ENCODE data around the gene SORCS3. TPM values are rescaled to one million over a fixed set of nuclear protein-coding genes. Genes with fewer than 3 reads are reported as not detected.

Gene SORCS3
- total RNA-seq, 1 experiment from 2014 or later: not detected

DNA sequence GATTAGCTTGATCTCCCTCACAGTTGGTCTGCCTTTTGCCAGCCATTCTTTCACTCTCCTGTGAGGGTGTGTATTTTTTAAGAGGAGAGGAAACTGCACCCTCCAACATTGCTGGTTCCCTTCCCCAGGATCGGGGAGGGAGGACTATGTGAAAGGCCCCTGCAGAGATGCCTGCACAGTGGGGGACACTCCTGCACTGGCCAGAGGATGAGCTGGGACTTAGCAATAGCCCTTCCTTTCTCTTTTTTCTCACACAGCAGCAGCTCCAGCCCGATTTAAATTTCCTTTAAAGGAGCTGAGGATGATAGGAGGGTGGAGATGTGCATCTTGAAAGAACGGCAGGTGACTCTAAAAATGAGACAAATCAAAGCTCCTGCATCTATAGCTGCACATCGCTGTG is 18.7 kb downstream of the SORCS3 start:
- BruUV-seq (replicated peaks): no TSS peak

DNA sequence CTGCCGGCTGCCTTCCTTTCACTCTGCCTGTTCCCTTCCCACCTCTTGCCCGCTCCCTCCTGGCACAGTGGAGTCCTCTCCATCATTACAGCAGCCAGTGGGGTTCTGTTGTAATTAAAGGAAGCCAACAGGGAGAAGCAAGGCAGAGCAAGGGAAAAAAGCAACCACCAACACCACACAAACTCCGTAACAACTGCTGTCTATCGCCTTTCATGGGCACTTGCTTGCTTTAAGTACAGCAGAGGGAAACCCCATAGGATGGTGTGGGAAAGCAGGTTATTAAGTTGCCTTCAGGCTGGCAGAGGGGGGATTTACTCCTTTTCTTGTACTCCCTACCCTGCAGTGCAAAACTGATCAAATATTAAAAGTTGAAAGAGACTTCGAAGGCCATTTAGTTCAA is 22.0 kb downstream of the SORCS3 start:
- no peak for DNase-seq
- ChIA-PET POLR2A (ENCODE audit: unreplicated experiment) (no interaction called here), CTCF (no interaction called here)
- BruUV-seq (replicated peaks): no TSS peak
- intact Hi-C loops (cut with micrococcal nuclease; ENCODE audit: unreplicated experiment): no loop called here
- no peak overlapping the region for H3K4me2 ChIP-seq
- H3K27ac ChIP-seq: no peak overlapping the region
- TF ChIP-seq, protein P1, sequence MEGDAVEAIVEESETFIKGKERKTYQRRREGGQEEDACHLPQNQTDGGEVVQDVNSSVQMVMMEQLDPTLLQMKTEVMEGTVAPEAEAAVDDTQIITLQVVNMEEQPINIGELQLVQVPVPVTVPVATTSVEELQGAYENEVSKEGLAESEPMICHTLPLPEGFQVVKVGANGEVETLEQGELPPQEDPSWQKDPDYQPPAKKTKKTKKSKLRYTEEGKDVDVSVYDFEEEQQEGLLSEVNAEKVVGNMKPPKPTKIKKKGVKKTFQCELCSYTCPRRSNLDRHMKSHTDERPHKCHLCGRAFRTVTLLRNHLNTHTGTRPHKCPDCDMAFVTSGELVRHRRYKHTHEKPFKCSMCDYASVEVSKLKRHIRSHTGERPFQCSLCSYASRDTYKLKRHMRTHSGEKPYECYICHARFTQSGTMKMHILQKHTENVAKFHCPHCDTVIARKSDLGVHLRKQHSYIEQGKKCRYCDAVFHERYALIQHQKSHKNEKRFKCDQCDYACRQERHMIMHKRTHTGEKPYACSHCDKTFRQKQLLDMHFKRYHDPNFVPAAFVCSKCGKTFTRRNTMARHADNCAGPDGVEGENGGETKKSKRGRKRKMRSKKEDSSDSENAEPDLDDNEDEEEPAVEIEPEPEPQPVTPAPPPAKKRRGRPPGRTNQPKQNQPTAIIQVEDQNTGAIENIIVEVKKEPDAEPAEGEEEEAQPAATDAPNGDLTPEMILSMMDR (conservative IDR thresholded peaks at IDR 0.05): no peak
- no peak for TF ChIP-seq EZH2 (IDR thresholded peaks at IDR 0.05; ENCODE audit: low read depth)
- no peaks in the 10 kb centered on the region for H3K4me1 ChIP-seq (replicated peaks; ENCODE audit: insufficient read depth)
- no peaks in the 10 kb centered on the region for H3K79me2 ChIP-seq (ENCODE audit: low read depth)
- H3F3A ChIP-seq (ENCODE audit: insufficient read depth, low read depth): no peaks in the 10 kb centered on the region
- no peaks in the 10 kb centered on the region for H4K20me1 ChIP-seq (ENCODE audit: insufficient read depth)
- H3K9me3 ChIP-seq (ENCODE audit: insufficient read depth, low read depth): no peaks in the 10 kb centered on the region
- H3K9me2 ChIP-seq (ENCODE audit: insufficient read depth): no peaks in the 10 kb centered on the region
- no peak overlapping the region for H2AFZ ChIP-seq
- H3K36me3 ChIP-seq (ENCODE audit: low read depth): no peaks in the 10 kb centered on the region
- no peak overlapping the region for H3K4me3 ChIP-seq
- H3K27me3 ChIP-seq (ENCODE audit: insufficient read depth, low read depth): no peaks in the 10 kb centered on the region

More for the DNA sequence above, 18.7 kb downstream of the SORCS3 start:
- Histone ChIP-seq H4K20me1 (ENCODE audit: insufficient read depth) (no peaks in the 10 kb centered on the region), H3K79me2 (ENCODE audit: low read depth) (no peaks in the 10 kb centered on the region), H3F3A (ENCODE audit: insufficient read depth, low read depth) (no peaks in the 10 kb centered on the region), H3K27ac (no peak overlapping the region), H3K36me3 (ENCODE audit: low read depth) (no peaks in the 10 kb centered on the region), H3K27me3 (ENCODE audit: insufficient read depth, low read depth) (no peaks in the 10 kb centered on the region), H3K4me1 (replicated peaks; ENCODE audit: insufficient read depth) (no peaks in the 10 kb centered on the region), H2AFZ (no peak overlapping the region), H3K9me2 (ENCODE audit: insufficient read depth) (no peaks in the 10 kb centered on the region), H3K4me3 (no peak overlapping the region), H3K4me2 (no peak overlapping the region), H3K9me3 (ENCODE audit: insufficient read depth, low read depth) (no peaks in the 10 kb centered on the region)
- intact Hi-C loops (cut with micrococcal nuclease; ENCODE audit: unreplicated experiment): no loop called here
- CTCF ChIA-PET: interaction anchor here (0.5 kb wide), 1 partner anchor 906 kb away, joined by 14 read pairs; no protein-coding TSS in a partner anchor
- POLR2A ChIA-PET (ENCODE audit: unreplicated experiment): no interaction called here
- TF ChIP-seq, protein P1 (conservative IDR thresholded peaks at IDR 0.05): no peak
- no peak for TF ChIP-seq EZH2 (IDR thresholded peaks at IDR 0.05; ENCODE audit: low read depth)
- DNase-seq: no peak

DNA sequence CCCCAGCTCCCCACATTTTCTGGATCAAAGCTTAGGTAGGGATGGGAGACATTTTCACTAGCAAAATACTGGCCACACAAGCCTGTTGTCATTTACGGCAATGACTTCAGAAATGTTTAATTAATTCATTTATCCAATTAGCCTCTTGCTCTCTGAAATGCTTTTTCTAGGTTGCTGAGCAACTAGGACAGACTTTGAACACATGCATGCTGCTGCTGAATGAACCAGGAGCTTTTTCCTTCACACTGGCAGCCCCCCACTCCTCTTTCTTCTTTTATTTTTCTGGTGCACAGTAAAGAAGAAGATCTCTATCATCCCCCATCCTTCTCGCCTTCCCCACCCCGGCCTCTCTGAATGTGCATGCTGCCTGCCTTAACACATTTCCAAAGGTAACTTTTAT is 22.5 kb downstream of the SORCS3 start:
- TF ChIP-seq, protein P1 (conservative IDR thresholded peaks at IDR 0.05): no peak
- no peak for TF ChIP-seq EZH2 (IDR thresholded peaks at IDR 0.05; ENCODE audit: low read depth)
- Histone ChIP-seq H3K36me3 (ENCODE audit: low read depth) (no peaks in the 10 kb centered on the region), H3K4me1 (replicated peaks; ENCODE audit: insufficient read depth) (no peaks in the 10 kb centered on the region), H3K27me3 (ENCODE audit: insufficient read depth, low read depth) (no peaks in the 10 kb centered on the region), H4K20me1 (ENCODE audit: insufficient read depth) (no peaks in the 10 kb centered on the region), H3K79me2 (ENCODE audit: low read depth) (no peaks in the 10 kb centered on the region), H3K9me2 (ENCODE audit: insufficient read depth) (no peaks in the 10 kb centered on the region), H3K4me3 (no peak overlapping the region), H3K9me3 (ENCODE audit: insufficient read depth, low read depth) (no peaks in the 10 kb centered on the region), H2AFZ (no peak overlapping the region), H3F3A (ENCODE audit: insufficient read depth, low read depth) (no peaks in the 10 kb centered on the region), H3K27ac (no peak overlapping the region), H3K4me2 (no peak overlapping the region)
- no TSS peak for BruUV-seq (replicated peaks)
- CTCF ChIA-PET: interaction anchor here (0.7 kb wide), 1 partner anchor 15 kb away, joined by 4 read pairs; no protein-coding TSS in a partner anchor
- intact Hi-C loops (cut with micrococcal nuclease; ENCODE audit: unreplicated experiment): no loop called here
- DNase-seq: no peak
- POLR2A ChIA-PET (ENCODE audit: unreplicated experiment): no interaction called here
